ENCODE data around the gene MYPOP.
"Not testable (repeated sequence)": the region's sequence is repeated elsewhere in the genome, so short reads cannot be mapped to it uniquely, and the experiment has no call there.

MYPOP gene

GRCh38 chr19:45906221-45906620 lies 3.8 kb upstream of the MYPOP start:
- DNase-seq, result no peak

DNA sequence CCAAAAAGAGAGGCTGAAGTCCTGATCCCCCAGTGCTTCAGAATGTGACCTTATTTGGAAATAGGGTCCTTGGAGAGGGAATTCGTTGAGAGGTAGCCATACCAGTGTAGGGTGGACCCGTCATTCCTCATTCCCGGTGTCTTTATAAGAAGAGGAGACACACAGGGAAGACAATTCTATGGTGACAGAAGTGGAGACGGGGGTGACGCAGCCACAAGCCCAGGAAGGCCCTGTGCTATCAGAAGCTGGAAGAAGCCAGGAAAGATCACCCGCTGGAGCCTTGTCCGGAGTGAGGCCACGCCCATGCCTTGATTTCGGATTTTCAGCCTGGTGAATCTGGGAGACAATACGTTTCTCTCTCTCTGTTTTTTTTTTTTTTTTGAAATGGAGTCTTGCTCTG lies 2.6 kb upstream of the MYPOP start:
- DNase-seq, result no peak

DNA sequence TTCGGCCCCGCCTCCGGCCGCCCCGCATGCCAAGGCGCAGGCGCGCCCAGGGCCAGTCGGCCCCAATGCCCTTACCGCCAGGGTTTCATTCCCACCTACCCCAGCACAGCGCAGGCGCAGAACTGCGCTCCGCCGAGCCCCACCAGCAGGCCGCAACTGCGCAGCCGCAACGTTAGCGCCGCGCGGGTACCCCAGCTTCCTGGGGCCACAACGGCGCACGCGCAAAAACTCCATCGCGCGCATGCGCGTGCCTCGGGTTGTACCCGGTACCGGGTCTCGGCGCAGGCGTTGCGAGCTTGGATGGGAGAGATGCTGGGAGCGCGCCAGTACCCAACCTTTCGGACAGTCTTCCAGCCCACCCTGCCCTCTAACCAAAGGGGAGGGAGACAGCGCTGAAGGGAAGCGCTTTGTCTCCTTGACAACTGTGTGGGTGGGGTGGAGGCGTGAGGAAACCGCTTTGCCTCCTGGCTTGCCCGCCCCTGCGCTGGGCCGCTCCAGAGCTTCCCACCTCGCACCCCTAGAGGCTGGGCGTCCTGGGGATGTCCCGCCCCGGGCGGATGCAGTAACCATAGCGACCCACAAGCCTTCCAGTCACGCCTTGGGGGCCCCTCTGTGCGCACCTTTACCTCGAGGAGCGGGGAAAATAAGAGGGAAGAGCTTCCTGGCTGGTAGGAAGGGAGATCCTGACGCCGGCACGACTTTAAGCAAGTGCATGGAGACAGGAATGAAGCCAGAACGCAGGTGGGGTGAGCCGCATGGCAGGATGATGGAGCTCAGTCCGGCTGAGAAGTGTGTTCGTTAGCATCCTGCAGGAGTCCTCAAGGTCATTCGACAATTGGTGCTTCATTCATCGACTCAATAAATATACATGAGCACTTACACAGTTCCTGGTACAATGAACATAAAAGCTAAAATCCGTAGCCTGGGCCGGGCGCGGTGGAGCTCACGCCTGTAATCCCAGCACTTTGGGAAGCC lies 525 bp upstream of the MYPOP start:
- DNase-seq, result peak; percentile 95

GRCh38 chr19:45901432-45901911 lies 941 bp downstream of the MYPOP start:
- DNase-seq, result no peak

DNA sequence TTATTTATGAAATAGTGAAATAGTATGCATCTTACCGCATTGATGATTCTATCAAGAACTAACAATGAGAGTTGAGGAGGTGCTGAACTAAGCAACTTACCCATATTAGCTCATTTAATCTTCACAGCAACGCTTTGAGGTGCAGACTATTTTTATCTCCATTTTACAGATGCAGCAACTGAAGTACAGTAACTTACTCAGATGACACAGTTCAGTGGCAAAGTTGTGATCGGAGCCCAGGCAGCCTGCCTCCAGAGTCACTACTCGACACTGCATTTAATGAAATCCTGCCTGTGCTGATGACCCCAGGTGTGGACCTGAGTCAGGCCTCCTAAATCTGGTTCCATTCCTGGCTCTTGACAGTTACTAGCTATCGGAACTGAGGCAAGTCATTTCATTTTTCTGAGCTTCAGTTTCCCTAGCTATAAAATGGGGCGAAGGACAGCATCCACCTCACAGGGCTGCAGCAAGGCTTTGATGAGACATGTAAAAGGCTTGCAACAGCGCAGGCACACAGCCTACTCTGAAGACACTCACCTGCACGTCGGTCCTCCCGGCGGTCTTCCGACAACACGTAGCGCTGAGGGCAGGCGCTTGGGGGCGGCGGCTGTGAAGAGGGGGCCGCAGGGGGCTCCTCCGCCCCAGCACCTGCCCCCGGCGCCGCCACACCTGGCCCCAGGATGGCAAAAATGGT lies 1.5 kb downstream of the MYPOP start:
- DNase-seq, result no peak

DNA sequence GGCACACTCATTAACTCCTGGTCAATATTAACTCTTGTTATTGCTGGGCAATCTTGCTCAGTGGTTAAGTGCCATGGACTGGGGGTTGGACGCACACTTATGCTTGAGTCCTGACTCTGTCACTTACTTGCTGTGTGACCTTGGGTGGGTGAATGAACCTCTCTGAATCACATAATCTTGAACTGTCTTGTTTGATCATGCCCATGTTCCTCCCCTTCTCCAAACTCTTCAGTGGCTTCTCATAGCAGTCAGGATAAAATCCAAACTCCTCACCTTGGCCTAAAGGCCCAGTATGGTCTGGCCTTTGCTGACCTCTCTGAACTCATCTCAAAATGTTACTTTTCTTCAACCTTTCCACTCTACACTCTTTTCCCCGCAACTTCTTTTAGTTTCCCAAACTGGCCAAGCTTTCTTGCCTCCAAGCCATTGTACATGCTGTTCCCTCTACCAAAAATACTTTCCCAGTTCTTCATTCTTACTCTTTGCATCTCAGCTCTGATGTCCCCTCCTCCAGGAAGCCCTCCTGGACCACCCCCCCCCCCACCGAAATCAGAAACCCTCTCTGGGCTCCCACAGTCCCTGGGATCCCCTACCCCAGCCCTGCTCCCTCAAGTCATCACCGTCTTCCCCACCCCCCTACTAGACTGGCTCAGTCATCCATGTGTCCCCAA lies 2.4 kb downstream of the MYPOP start:
- no peak for DNase-seq

GRCh38 chr19:45899253-45899652 lies 3.2 kb downstream of the MYPOP start:
- DNase-seq, result no peak

GRCh38 chr19:45897261-45897812 lies 5.1 kb downstream of the MYPOP start:
- no peak for DNase-seq

DNA sequence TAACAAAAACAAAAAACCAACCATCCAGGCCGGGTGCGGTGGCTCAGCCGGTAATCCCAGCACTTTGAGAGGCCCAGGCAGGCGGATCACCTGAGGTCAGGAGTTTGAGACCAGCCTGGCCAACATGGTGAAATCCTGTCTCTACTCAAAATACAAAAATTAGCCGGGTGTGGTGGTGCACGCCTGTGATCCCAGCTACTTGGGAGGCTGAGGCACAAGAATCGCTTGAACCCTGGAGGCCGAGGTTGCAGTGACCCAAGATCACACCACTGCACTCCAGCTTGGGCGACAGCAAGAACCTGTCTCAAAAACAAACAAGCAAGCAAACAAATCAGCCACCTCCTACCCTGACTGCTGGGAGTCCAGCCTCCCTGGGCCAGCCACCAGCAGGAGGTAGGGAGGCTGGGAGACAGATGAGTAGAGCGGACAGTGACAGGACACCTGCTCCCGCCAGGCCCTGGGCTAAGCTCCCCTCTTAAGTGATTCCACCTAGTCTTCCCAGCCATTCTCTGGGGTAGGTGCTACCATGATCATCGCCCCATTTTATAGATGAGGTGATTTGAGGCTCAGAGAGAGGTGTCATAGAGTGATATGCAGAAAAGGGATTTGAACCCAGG lies 6.3 kb downstream of the MYPOP start:
- not testable (repeated sequence) for DNase-seq

DNA sequence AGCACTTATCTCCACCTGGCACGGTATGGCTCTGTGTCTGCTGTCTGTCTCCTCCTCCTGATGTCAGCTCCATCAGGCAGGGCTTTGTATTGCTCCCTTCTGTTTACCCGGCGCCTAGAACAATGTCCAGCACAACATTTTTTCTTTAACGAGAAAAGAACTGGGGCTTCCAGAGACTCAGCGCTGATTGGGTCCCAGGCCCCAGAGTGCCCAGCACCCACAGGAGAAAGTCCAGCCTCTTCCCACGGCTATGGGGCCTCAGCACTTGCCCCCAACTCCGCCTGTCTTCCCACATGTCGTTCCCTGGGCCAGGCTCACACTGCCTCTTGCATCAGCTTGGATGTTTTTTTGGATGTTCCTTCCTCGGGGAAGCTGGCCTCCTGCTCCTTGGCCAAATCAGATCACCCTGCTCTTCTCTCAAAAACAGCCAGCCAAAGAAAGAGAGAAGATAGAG lies 6.9 kb downstream of the MYPOP start:
- no peak for DNase-seq

DNA sequence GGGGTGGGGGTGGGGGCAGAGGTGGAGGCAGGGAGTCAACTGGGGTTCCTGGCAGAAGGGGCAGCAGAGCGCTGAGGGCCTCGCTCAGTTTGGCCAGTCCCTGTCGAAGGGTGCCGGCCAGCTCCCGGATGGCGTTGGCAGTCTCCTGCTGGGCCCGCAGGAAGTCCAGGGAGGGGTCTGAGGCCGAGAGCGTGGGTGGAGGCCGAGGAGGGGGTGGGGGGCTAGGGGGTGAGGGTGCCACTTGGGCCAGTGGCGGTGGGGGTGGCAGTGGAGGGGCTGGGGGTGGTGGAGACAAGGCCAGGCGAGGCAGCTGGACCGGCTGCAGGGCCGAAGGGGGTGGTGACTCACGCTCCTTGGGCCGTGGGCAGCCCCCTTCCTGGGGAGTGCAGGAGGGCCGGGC lies 11.5 kb downstream of the MYPOP start:
- no peak for DNase-seq

GRCh38 chr19:45889210-45889885 lies 13.1 kb downstream of the MYPOP start:
- DNase-seq, result no peak

DNA sequence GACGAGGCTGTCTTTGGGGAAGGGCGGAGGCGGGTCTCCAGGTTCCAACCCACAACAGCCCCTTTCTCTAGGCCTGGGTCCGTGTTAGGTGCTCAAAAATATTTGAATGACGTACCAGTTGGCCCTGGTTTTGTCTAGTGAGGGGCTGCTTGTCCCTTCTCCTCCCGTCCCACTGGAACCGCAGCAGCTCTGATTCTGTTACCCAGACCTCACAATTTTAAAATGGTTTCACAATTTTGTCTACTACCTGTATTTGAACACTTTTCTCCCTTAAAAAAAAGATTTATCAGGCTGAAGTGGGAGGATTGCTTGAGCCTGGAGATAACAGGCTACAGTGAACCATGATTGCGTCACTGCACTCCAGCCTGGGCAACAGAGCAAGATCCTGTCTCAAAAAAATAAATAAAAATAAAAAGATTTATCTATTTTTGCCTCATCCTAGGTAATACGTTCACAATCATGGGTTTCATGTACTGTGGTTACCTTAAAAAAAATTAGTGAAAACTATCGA lies 15.2 kb downstream of the MYPOP start:
- DNase-seq, result no peak

- peak; percentile 75 for DNase-seq
Observed at GRCh38 chr19:45886427-45887199, 15.8 kb downstream of the MYPOP start.

GRCh38 chr19:45885556-45886426 lies 16.6 kb downstream of the MYPOP start, which contains the start of gene IRF2BP1:
IRF2BP1 (minus strand) TSS chr19:45886141; CDS start chr19:45885774, 367 bp downstream.
- peak; percentile 73 for DNase-seq

DNA sequence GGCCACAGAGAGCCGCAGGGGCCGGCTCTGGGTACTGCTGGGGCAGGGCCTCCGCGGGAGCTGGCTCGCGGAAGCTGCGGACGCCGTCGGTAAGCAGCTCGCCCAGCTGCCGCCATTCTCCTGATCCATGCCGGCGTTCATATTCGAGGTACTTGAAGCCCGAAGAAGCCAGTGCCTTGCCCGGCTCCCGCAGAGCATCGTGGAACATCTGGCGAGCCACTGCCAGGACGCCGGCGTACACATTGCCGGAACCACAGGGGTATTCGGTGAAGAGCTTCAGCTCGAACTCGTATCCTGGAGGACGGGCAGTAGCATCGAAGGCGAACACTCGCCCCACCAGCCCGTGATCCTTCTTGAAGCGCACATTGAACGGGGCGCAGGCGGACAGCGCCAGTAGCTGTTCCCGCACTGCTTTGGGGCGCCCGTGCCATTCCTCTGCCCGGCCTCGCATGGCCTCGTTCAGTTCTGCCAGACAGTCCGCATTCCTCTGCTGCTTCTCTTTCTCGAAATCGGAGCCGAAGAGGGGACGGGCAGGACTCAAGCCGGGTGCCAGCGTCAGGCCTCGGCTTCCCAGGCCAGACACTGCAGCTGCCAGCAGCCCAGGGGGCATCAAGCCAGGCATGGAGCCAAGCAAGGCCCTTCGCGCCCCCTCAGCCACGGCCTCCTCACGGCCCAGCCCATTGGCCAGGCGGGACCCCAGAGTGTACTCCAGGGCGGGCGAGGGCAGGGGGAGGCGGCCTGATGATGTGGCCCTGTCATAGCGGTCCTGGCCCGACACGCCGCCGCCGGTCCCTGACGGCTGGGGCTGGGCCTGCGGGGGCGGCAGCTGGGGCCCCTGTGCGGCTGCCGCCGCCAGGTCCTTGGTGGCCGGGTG lies 17.5 kb downstream of the MYPOP start:
- DNase-seq, result no peak

DNA sequence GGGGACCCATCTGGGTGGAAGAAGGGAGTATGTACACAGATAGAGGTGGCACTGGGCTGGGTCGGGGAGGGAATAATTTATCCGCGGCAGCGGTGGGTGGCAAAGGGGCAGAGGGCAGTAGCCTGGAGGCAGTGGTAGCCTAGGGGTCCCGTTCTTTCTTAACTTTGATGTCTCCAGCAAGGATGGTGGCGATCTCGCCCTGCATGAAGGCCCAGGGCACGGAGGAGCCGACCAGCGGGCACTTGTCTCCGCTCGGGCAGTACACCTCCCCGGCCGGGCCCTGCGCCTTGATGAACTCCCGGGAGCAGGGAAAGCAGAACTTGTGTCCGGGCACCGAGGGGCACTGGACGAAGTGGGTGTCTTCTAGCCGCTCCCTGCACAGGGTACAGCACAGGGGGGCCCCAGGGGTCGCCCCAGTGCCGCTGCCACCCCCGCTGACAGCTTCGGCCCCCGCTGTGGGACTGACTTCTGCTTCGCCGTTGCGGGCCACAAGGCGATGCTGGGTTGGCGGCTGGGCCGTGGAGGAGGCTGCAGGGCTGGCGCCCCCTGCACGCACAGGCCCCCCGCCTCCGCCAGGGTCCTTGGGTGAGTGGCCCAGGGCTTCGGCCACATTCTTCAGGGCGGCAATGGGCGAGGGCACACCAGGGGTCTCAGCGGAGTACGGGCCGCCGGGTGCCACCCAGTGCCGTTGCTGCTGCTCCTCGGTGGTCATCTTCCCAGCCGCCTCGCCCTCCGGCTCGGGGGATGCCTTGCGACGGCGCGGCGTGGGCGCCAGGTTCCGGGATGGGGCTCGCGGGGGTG lies 18.3 kb downstream of the MYPOP start:
- no peak for DNase-seq

DNA sequence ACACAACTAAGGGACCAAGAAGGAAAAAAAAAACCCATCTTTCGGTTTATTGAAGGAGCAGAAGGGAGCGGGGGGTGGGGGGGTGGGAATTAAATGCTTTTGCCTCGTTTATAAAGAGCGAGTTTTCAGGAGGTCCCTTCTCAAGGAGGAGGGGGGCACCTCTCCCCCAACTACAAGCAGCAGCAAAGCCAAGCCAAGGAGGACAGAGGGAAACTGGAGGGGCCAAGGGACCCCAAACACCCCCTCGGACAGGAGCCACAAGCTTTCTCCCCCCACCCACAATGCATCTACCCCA lies 18.9 kb downstream of the MYPOP start:
- DNase-seq, result no peak
